ENCODE measurements around the gene MAML3.

The MAML3 gene

GRCh38 chr4:139841464-139842195 lies 312.4 kb downstream of the MAML3 start:
- Histone ChIP-seq H3K9ac (no peak overlapping the region), H3K9me3 (ENCODE audit: control insufficient read depth, low read length) (no peaks in the 10 kb centered on the region), H3K27me3 (ENCODE audit: control insufficient read depth, insufficient read depth, low read length) (no peaks in the 10 kb centered on the region), H3K79me2 (no peaks in the 10 kb centered on the region), H3K36me3 (ENCODE audit: control insufficient read depth, insufficient read depth, low read length) (no peaks in the 10 kb centered on the region), H3K4me2 (ENCODE audit: low read length) (no peak overlapping the region), H3K4me3 (ENCODE audit: low read depth, low read length) (no peak overlapping the region), H2AFZ (no peak overlapping the region), H3K4me1 (peaks cover 6% of the 10 kb centered on the region), H3K27ac (no peak overlapping the region)
- TF ChIP-seq CTCF (IDR thresholded peaks at IDR 0.05), result no peak

- Histone ChIP-seq H3K4me1 (peaks cover 6% of the 10 kb centered on the region), H3K9ac (no peak overlapping the region), H3K36me3 (ENCODE audit: control insufficient read depth, insufficient read depth, low read length) (no peaks in the 10 kb centered on the region), H2AFZ (no peak overlapping the region), H3K4me3 (ENCODE audit: low read depth, low read length) (no peak overlapping the region), H3K27ac (no peak overlapping the region), H3K4me2 (ENCODE audit: low read length) (no peak overlapping the region), H3K9me3 (ENCODE audit: control insufficient read depth, low read length) (no peaks in the 10 kb centered on the region), H3K79me2 (no peaks in the 10 kb centered on the region), H3K27me3 (ENCODE audit: control insufficient read depth, insufficient read depth, low read length) (no peaks in the 10 kb centered on the region)
- TF ChIP-seq CTCF (IDR thresholded peaks at IDR 0.05), result no peak
These were observed 313.2 kb downstream of the MAML3 start for GRCh38 chr4:139840773-139841172.

GRCh38 chr4:139839403-139840031 lies 314.5 kb downstream of the MAML3 start:
- H3K4me1 ChIP-seq, result peaks cover 6% of the 10 kb centered on the region
- no peak overlapping the region for H3K4me2 ChIP-seq (ENCODE audit: low read length)
- TF ChIP-seq CTCF (IDR thresholded peaks at IDR 0.05), result no peak
- H3K4me3 ChIP-seq (ENCODE audit: low read depth, low read length), result no peak overlapping the region
- H3K27me3 ChIP-seq (ENCODE audit: control insufficient read depth, insufficient read depth, low read length), result no peaks in the 10 kb centered on the region
- H3K27ac ChIP-seq, result no peak overlapping the region
- H3K79me2 ChIP-seq, result no peaks in the 10 kb centered on the region
- H3K9ac ChIP-seq, result no peak overlapping the region
- no peaks in the 10 kb centered on the region for H3K9me3 ChIP-seq (ENCODE audit: control insufficient read depth, low read length)
- H3K36me3 ChIP-seq (ENCODE audit: control insufficient read depth, insufficient read depth, low read length), result no peaks in the 10 kb centered on the region
- H2AFZ ChIP-seq, result no peak overlapping the region

- Histone ChIP-seq H2AFZ (no peak overlapping the region), H3K79me2 (no peaks in the 10 kb centered on the region), H3K27me3 (ENCODE audit: control insufficient read depth, insufficient read depth, low read length) (no peaks in the 10 kb centered on the region), H3K36me3 (ENCODE audit: control insufficient read depth, insufficient read depth, low read length) (no peaks in the 10 kb centered on the region), H3K4me3 (ENCODE audit: low read depth, low read length) (no peak overlapping the region), H3K9me3 (ENCODE audit: control insufficient read depth, low read length) (no peaks in the 10 kb centered on the region), H3K27ac (no peak overlapping the region), H3K9ac (no peak overlapping the region), H3K4me2 (ENCODE audit: low read length) (no peak overlapping the region), H3K4me1 (peaks cover 6% of the 10 kb centered on the region)
- TF ChIP-seq CTCF (IDR thresholded peaks at IDR 0.05), result no peak
These were observed 315.2 kb downstream of the MAML3 start for GRCh38 chr4:139838811-139839210.
